OCI-M1 (cell line): ENCODE data around the gene MMP24.
"Not testable (repeated sequence)": the region's sequence is repeated elsewhere in the genome, so short reads cannot be mapped to it uniquely, and the experiment has no call there.

Experiments used
- DNase-seq: peaks from one replicate; lab custom pipeline; 2025; lab: John Stamatoyannopoulos, UW

Gene MMP24

GRCh38 chr20:35311409-35311808 lies 84.9 kb downstream of the MMP24 start:
- DNase-seq = no peak

- no peak for DNase-seq
Observed at GRCh38 chr20:35311822-35312221, 85.3 kb downstream of the MMP24 start.

- DNase-seq = no peak
Observed at GRCh38 chr20:35312318-35312717, 85.8 kb downstream of the MMP24 start.

- DNase-seq = no peak
Observed at GRCh38 chr20:35314816-35315631, 88.5 kb downstream of the MMP24 start.

- DNase-seq = not testable (repeated sequence)
Observed at GRCh38 chr20:35315632-35316020, 89.1 kb downstream of the MMP24 start.

GRCh38 chr20:35316086-35316485 lies 89.6 kb downstream of the MMP24 start:
- DNase-seq = no peak

- DNase-seq = no peak
Observed at GRCh38 chr20:35317416-35318210, 91.1 kb downstream of the MMP24 start.

GRCh38 chr20:35318502-35319157 lies 92.1 kb downstream of the MMP24 start:
- no peak for DNase-seq

GRCh38 chr20:35319192-35319870 lies 92.8 kb downstream of the MMP24 start:
- no peak for DNase-seq

GRCh38 chr20:35319871-35320197 lies 93.3 kb downstream of the MMP24 start:
- no peak for DNase-seq

GRCh38 chr20:35320396-35321126 lies 94.1 kb downstream of the MMP24 start:
- DNase-seq = no peak

- peak; percentile 31 for DNase-seq
Observed at GRCh38 chr20:35325401-35325800, 98.9 kb downstream of the MMP24 start.

- DNase-seq = peak; percentile 38
Observed at GRCh38 chr20:35326021-35326739, 99.7 kb downstream of the MMP24 start.
